ENCODE data around the gene SLC2A11. TPM values are rescaled to one million over a fixed set of nuclear protein-coding genes. Genes with fewer than 3 reads are reported as not detected.

SLC2A11 gene
- polyA plus RNA-seq, 2 of the 4 experiments (the other 2 are of a cell fraction), result 5.6 to 12.4 TPM

DNA sequence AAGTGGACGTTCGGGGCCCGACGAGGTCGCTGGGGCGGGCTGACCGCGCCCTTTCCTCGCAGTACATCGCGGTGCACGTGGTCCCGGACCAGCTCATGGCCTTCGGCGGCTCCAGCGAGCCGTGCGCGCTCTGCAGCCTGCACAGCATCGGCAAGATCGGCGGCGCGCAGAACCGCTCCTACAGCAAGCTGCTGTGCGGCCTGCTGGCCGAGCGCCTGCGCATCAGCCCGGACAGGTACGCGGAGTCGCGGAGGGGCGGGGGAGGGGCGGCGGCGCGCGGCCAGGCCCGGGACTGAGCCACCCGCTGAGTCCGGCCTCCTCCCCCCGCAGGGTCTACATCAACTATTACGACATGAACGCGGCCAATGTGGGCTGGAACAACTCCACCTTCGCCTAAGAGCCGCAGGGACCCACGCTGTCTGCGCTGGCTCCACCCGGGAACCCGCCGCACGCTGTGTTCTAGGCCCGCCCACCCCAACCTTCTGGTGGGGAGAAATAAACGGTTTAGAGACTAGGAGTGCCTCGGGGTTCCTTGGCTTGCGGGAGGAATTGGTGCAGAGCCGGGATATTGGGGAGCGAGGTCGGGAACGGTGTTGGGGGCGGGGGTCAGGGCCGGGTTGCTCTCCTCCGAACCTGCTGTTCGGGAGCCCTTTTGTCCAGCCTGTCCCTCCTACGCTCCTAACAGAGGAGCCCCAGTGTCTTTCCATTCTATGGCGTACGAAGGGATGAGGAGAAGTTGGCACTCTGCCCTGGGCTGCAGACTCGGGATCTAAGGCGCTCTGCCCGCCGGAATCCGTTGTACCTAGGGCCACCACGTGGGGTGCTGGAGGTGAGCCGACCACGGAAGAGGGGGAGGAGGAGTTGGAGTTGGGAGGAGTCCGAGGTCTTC is 37.3 kb downstream of the SLC2A11 start (continued):
- TF ChIP-seq EHMT2 (IDR thresholded peaks at IDR 0.05; ENCODE audit: low read depth), result no peak
- no peak for TF ChIP-seq HDAC2 (IDR thresholded peaks at IDR 0.05)
- TF ChIP-seq HOXB13 (CRISPR knock-in tag; IDR thresholded peaks at IDR 0.05; ENCODE audit: low read depth), result no peak
- TF ChIP-seq USF2 (IDR thresholded peaks at IDR 0.05), result peak; percentile 64
- no peak for TF ChIP-seq CBX2 (IDR thresholded peaks at IDR 0.05; ENCODE audit: borderline replicate concordance, low read depth)
- TF ChIP-seq RAD21 (conservative IDR thresholded peaks at IDR 0.05 in 1 of 2, IDR thresholded peaks at IDR 0.05 in 1 of 2), result no peak
- no peak for TF ChIP-seq JUNB (IDR thresholded peaks at IDR 0.05)
- no peak for TF ChIP-seq ESRRA (IDR thresholded peaks at IDR 0.05; ENCODE audit: borderline replicate concordance, low read length)
- TF ChIP-seq RCOR1 (IDR thresholded peaks at IDR 0.05; ENCODE audit: low read depth, low read length), result no peak
- TF ChIP-seq, protein P1, sequence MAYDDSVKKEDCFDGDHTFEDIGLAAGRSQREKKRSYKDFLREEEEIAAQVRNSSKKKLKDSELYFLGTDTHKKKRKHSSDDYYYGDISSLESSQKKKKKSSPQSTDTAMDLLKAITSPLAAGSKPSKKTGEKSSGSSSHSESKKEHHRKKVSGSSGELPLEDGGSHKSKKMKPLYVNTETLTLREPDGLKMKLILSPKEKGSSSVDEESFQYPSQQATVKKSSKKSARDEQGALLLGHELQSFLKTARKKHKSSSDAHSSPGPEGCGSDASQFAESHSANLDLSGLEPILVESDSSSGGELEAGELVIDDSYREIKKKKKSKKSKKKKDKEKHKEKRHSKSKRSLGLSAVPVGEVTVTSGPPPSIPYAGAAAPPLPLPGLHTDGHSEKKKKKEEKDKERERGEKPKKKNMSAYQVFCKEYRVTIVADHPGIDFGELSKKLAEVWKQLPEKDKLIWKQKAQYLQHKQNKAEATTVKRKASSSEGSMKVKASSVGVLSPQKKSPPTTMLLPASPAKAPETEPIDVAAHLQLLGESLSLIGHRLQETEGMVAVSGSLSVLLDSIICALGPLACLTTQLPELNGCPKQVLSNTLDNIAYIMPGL (CRISPR knock-in tag; IDR thresholded peaks at IDR 0.05; ENCODE audit: borderline replicate concordance), result no peak
- peak in 1 of 2 experiments; percentile 51; a peak in 1 of 4 replicates for TF ChIP-seq CEBPB (IDR thresholded peaks at IDR 0.05)
- no peak for TF ChIP-seq ATOH8 (CRISPR knock-in tag; IDR thresholded peaks at IDR 0.05; ENCODE audit: low read depth)
- TF ChIP-seq POLR2AphosphoS2 (conservative IDR thresholded peaks at IDR 0.05; ENCODE audit: low read length), result no peak
- TF ChIP-seq, protein P2, sequence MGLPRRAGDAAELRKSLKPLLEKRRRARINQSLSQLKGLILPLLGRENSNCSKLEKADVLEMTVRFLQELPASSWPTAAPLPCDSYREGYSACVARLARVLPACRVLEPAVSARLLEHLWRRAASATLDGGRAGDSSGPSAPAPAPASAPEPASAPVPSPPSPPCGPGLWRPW (IDR thresholded peaks at IDR 0.05), result no peak
- TF ChIP-seq ZSCAN20 (CRISPR knock-in tag; IDR thresholded peaks at IDR 0.05), result no peak
- no peak for TF ChIP-seq EP300 (IDR thresholded peaks at IDR 0.05)
- TF ChIP-seq FOXS1 (CRISPR knock-in tag; IDR thresholded peaks at IDR 0.05), result no peak
- no peak for TF ChIP-seq CBX8 (IDR thresholded peaks at IDR 0.05)
- no peak for TF ChIP-seq KDM5A (IDR thresholded peaks at IDR 0.05)
- no peak for TF ChIP-seq BHLHE40 (IDR thresholded peaks at IDR 0.05; ENCODE audit: low read depth, low read length)
- TF ChIP-seq JUN (IDR thresholded peaks at IDR 0.05), result peak; percentile 22 to 51; a peak in 2 of 5 replicates
- TF ChIP-seq SREBF2 (IDR thresholded peaks at IDR 0.05), result no peak

GRCh38 chr22:23895599-23896144 is 38.0 kb downstream of the SLC2A11 start:
- POLR2A ChIA-PET, result no interaction called here
- Histone ChIP-seq H3K27ac (peak overlapping the region; percentile 98 to 99), H3K9me3 (no peaks in the 10 kb centered on the region), H3K4me3 (peak overlapping the region; percentile 81), H3K4me1 (peaks cover 28% of the 10 kb centered on the region), H3K4me2 (peak overlapping the region; percentile 93)
- FAIRE-seq (no peak), DNase-seq (ENCODE audit: low read depth in 1 of 2, low spot score in 1 of 2) (no peak), ATAC-seq (no peak)
- WGBS (ENCODE audit: missing lambda C conversion rate), result 53% methylated on average over 16 of the region's 16 CpGs
- CTCF ChIA-PET, result interaction anchor here (1.1 to 1.4 kb wide), 3 partner anchors 13 to 46 kb away, joined by 3 read pairs; no protein-coding TSS in a partner anchor
- no peak for TF ChIP-seq USF2 (IDR thresholded peaks at IDR 0.05)
- no peak for TF ChIP-seq MYC (IDR thresholded peaks at IDR 0.05; ENCODE audit: borderline replicate concordance, low read length)
- TF ChIP-seq POLR2AphosphoS2 (conservative IDR thresholded peaks at IDR 0.05; ENCODE audit: low read length), result 0 out of 2 replicates have a peak, but pooled peaks have one; percentile 29
- TF ChIP-seq FOXS1 (CRISPR knock-in tag; IDR thresholded peaks at IDR 0.05), result no peak

Data from A549 (cell line).